OCI-LY7 (cell line): ENCODE data around the gene CDK6.

ENCODE experiments used
- EZH2phosphoT487 ChIP-seq: fragments of 200-600 bp; sonication (generic); IDR thresholded peaks from 2 replicates; pipeline ENCODE4 v1.6.1; 2018; ENCODE audit warnings: low read depth, borderline replicate concordance, mild to moderate bottlenecking, mixed run types, antibody characterized with exemption, low read length, moderate library complexity, mixed read lengths
- TF ChIP-seq, protein P1 (sequence below): fragments of 200-600 bp; sonication (generic); conservative IDR thresholded peaks from 2 replicates; pipeline ENCODE4 v1.5.1; 2014; ENCODE audit warnings: mild to moderate bottlenecking, antibody characterized with exemption, low read length, moderate library complexity, mixed read lengths

DNA sequence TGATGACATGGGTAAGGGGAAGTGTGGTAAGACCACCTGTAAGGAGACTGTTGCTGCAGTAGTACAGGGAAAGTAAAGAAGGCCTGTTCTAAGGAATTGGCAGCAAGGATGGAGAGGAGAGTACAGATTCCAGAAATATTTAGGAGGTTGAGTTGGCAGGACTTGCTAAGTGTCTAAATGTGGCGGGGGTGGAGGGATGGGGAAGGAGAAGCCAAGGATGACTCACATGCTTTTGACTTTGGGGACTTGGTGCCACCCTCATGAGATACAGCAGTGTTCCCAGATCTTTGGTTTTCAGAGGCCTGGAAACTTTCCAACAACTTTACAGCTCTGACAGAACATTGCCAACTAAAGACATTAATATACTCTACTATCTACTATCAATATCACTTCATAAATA is 45.4 kb downstream of the CDK6 start:
- TF ChIP-seq, protein P1, sequence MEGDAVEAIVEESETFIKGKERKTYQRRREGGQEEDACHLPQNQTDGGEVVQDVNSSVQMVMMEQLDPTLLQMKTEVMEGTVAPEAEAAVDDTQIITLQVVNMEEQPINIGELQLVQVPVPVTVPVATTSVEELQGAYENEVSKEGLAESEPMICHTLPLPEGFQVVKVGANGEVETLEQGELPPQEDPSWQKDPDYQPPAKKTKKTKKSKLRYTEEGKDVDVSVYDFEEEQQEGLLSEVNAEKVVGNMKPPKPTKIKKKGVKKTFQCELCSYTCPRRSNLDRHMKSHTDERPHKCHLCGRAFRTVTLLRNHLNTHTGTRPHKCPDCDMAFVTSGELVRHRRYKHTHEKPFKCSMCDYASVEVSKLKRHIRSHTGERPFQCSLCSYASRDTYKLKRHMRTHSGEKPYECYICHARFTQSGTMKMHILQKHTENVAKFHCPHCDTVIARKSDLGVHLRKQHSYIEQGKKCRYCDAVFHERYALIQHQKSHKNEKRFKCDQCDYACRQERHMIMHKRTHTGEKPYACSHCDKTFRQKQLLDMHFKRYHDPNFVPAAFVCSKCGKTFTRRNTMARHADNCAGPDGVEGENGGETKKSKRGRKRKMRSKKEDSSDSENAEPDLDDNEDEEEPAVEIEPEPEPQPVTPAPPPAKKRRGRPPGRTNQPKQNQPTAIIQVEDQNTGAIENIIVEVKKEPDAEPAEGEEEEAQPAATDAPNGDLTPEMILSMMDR, result no peak
- no peak for TF ChIP-seq EZH2phosphoT487
